Measurements from ENCODE around the gene CACNG5. TPM values are rescaled to one million over a fixed set of nuclear protein-coding genes. Genes with fewer than 3 reads are reported as not detected.

CACNG5 gene
- total and polyA plus RNA-seq, 2 donors (not counting 1 experiment from before 2014, with no cell fraction given): not detected

DNA sequence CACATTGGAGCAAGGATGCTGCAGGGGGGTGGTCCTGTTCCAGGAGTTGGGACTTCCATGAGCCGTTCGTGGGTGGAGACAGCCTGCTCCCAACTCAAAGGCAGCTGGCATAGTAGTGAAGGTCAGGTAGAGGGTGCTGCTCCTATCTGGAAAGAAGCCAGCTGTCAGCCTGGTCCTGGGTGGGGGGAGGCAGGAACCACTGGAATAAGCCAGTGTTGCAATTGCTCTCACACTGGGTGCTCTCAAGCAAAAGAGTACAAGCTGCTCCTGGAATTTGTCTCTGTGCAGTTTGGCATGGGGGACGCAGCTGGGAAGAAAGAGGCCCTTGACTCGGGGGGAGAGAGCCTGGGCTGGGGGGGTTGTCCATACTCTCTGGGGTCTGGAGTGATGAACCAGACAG is 8.7 kb downstream of the CACNG5 start:
- H3K4me3 Mint-ChIP-seq: no peak overlapping the region
- ChIA-PET POLR2A (no interaction called here), CTCF (interaction anchor here (1.3 kb wide), 1 partner anchor 21 kb away, joined by 4 read pairs; no protein-coding TSS in a partner anchor)
- Histone ChIP-seq H3K79me2 (ENCODE audit: control insufficient read depth, insufficient read depth, low read length) (no peaks in the 10 kb centered on the region), H3K36me3 (replicated peaks in 1 of 2; ENCODE audit: control extremely low read depth in 1 of 2, control insufficient read depth in 1 of 2, extremely low read depth in 1 of 2, insufficient read depth in 2 of 2, low read length in 1 of 2) (no peaks in the 10 kb centered on the region), H3K4me1 (ENCODE audit: control insufficient read depth in 2 of 2, insufficient read depth in 2 of 2, low read length in 2 of 2) (no peaks in the 10 kb centered on the region), H3K27ac (ENCODE audit: low read length in 2 of 2) (no peak overlapping the region), H3K9ac (ENCODE audit: low read length) (no peak overlapping the region), H3K27me3 (replicated peaks in 1 of 4; ENCODE audit: control extremely low read depth in 1 of 4, control insufficient read depth in 3 of 4, insufficient read depth in 4 of 4, low read length in 3 of 4) (no peaks in the 10 kb centered on the region), H4K20me1 (ENCODE audit: control insufficient read depth, insufficient read depth, low read length, poor library complexity, severe bottlenecking) (no peaks in the 10 kb centered on the region), H3K4me3 (ENCODE audit: control extremely low read depth in 1 of 5, extremely low read depth in 1 of 5, insufficient read depth in 1 of 5, low read depth in 2 of 5, low read length in 4 of 5) (no peak overlapping the region), H3K4me2 (replicated peaks; ENCODE audit: low read depth, low read length, poor library complexity, severe bottlenecking) (no peak overlapping the region), H3K9me3 (ENCODE audit: control extremely low read depth in 1 of 3, control insufficient read depth in 2 of 3, insufficient read depth in 1 of 3, low read length in 2 of 3) (peaks cover 0 to 14% (median 0%) of the 10 kb centered on the region in 3 donors), H2AFZ (ENCODE audit: insufficient read depth, low read depth, low read length, poor library complexity, severe bottlenecking) (no peak overlapping the region)
- no peak for TF ChIP-seq CTCF (IDR thresholded peaks at IDR 0.05)
- TF ChIP-seq EZH2 (IDR thresholded peaks at IDR 0.05; ENCODE audit: borderline replicate concordance, insufficient read depth, low read depth, low read length, poor library complexity, severe bottlenecking): no peak
- ATAC-seq (ENCODE audit: low read depth): no peak
- WGBS (ENCODE audit: insufficient coverage): 81% methylated on average over 4 of the region's 4 CpGs
- intact Hi-C loops (cut with micrococcal nuclease): no loop called here
- H3K27me3 Mint-ChIP-seq: peaks cover 8% of the 10 kb centered on the region
- no peaks in the 10 kb centered on the region for H3K4me1 Mint-ChIP-seq
- H3K9me3 Mint-ChIP-seq (ENCODE audit: insufficient read depth): peaks cover 3% of the 10 kb centered on the region
- no peak overlapping the region for H3K27ac Mint-ChIP-seq
- DNase-seq: no peak

- no peak overlapping the region for H3K4me3 ChIP-seq (ENCODE audit: control extremely low read depth in 1 of 5, extremely low read depth in 1 of 5, insufficient read depth in 1 of 5, low read depth in 2 of 5, low read length in 4 of 5)
- no peaks in the 10 kb centered on the region for H4K20me1 ChIP-seq (ENCODE audit: control insufficient read depth, insufficient read depth, low read length, poor library complexity, severe bottlenecking)
- no peaks in the 10 kb centered on the region for H3K4me1 ChIP-seq (ENCODE audit: control insufficient read depth in 2 of 2, insufficient read depth in 2 of 2, low read length in 2 of 2)
- no peaks in the 10 kb centered on the region for H3K79me2 ChIP-seq (ENCODE audit: control insufficient read depth, insufficient read depth, low read length)
- no peak overlapping the region for H3K4me2 ChIP-seq (replicated peaks; ENCODE audit: low read depth, low read length, poor library complexity, severe bottlenecking)
- intact Hi-C loops (cut with micrococcal nuclease): no loop called here
- ChIA-PET CTCF (no interaction called here), POLR2A (no interaction called here)
- H3K36me3 ChIP-seq (replicated peaks in 1 of 2; ENCODE audit: control extremely low read depth in 1 of 2, control insufficient read depth in 1 of 2, extremely low read depth in 1 of 2, insufficient read depth in 2 of 2, low read length in 1 of 2): no peaks in the 10 kb centered on the region
- Mint-ChIP-seq H3K27me3 (no peaks in the 10 kb centered on the region), H3K9me3 (ENCODE audit: insufficient read depth) (peaks cover 3% of the 10 kb centered on the region), H3K27ac (no peak overlapping the region), H3K4me3 (no peak overlapping the region), H3K4me1 (no peaks in the 10 kb centered on the region)
- H3K9me3 ChIP-seq (ENCODE audit: control extremely low read depth in 1 of 3, control insufficient read depth in 2 of 3, insufficient read depth in 1 of 3, low read length in 2 of 3): peaks cover 0 to 16% (median 0%) of the 10 kb centered on the region in 3 donors
- H3K27ac ChIP-seq (ENCODE audit: low read length in 2 of 2): no peak overlapping the region
- ATAC-seq (ENCODE audit: low read depth) (no peak), DNase-seq (no peak)
- no peak overlapping the region for H3K9ac ChIP-seq (ENCODE audit: low read length)
- H2AFZ ChIP-seq (ENCODE audit: insufficient read depth, low read depth, low read length, poor library complexity, severe bottlenecking): no peak overlapping the region
- TF ChIP-seq CTCF (IDR thresholded peaks at IDR 0.05): no peak
- no peak for TF ChIP-seq EZH2 (IDR thresholded peaks at IDR 0.05; ENCODE audit: borderline replicate concordance, insufficient read depth, low read depth, low read length, poor library complexity, severe bottlenecking)
- WGBS (ENCODE audit: insufficient coverage): 70% methylated on average over 2 of the region's 3 CpGs
- peaks cover 0 to 3% (median 0%) of the 10 kb centered on the region in 4 experiments for H3K27me3 ChIP-seq (replicated peaks in 1 of 4; ENCODE audit: control extremely low read depth in 1 of 4, control insufficient read depth in 3 of 4, insufficient read depth in 4 of 4, low read length in 3 of 4)
These were observed 12.8 kb downstream of the CACNG5 start for GRCh38 chr17:66847704-66848103.
